Esophagus squamous epithelium (tissue), 5 donors: Measurements from ENCODE around the gene SEMA4D. TPM values are rescaled to one million over a fixed set of nuclear protein-coding genes. Genes with fewer than 3 reads are reported as not detected.

ENCODE experiments used
- DNase-seq: peaks from one replicate; lab custom pipeline; 2025; lab: John Stamatoyannopoulos, UW
- H3K27ac ChIP-seq, 4 donors: fragments of 200-600 bp; sonication (generic); one replicate each; pipeline ENCODE4 v1.5.1; 2016 to 2019; ENCODE audit warnings: mild to moderate bottlenecking in 1 of 4
- H3K27me3 ChIP-seq, 4 donors: fragments of 200-600 bp; sonication (generic); 1 replicate in 3 of 4; 2 replicates in 1 of 4; pipeline versions ENCODE4 v1.5.1 to v1.6.0; 2017 to 2021; ENCODE audit warnings: antibody characterized with exemption in 1 of 4
- H3K36me3 ChIP-seq, 3 donors: fragments of 200-600 bp; sonication (generic); one replicate each; pipeline ENCODE4 v1.5.1; 2016 to 2019
- H3K4me1 ChIP-seq, 3 donors: fragments of 200-600 bp; sonication (generic); one replicate each; pipeline ENCODE4 v1.5.1; 2017 to 2019
- H3K4me3 ChIP-seq, 4 donors: fragments of 200-600 bp; sonication (generic); 1 replicate in 3 of 4; 2 replicates in 1 of 4; pipeline ENCODE4 v1.5.1; 2016 to 2019; ENCODE audit warnings: mild to moderate bottlenecking in 2 of 4, moderate library complexity in 1 of 4
- H3K9me3 ChIP-seq, 3 donors: fragments of 200-600 bp; sonication (generic); one replicate each; pipeline ENCODE4 v1.5.1; 2016 to 2019
- CTCF ChIP-seq, 6 experiments: fragments of 450-650 bp in 4 of 6; fragments of 200-600 bp in 2 of 6; sonication (generic) in 2 of 6; IDR thresholded peaks; one replicate each; pipeline ENCODE4 v1.5.1; 2016 to 2019; ENCODE audit warnings: antibody characterized with exemption in 6 of 6, mild to moderate bottlenecking in 4 of 6, moderate library complexity in 4 of 6
- POLR2A ChIP-seq, 4 donors: fragments of 450-650 bp; IDR thresholded peaks; one replicate each; pipeline ENCODE4 v1.6.1; 2017; ENCODE audit warnings: antibody characterized with exemption in 4 of 4, mild to moderate bottlenecking in 4 of 4, moderate library complexity in 3 of 4
- whole genome bisulfite sequencing, 2 donors: methylation state at CpG; one replicate each; pipeline ENCODE4 v1.1.5; 2018; 5-methylcytosine and 5-hydroxymethylcytosine counted together
- intact Hi-C: fragments of 100-400 bp; cut with DNase I; formaldehyde crosslinking; loops from one replicate; pipeline ENCODE4 v1.15.0; 2022
- total RNA-seq, 4 donors: library from RNA; depleted of rRNA; stranded (reverse); fragments of >200 nt; gene quantifications; one replicate each; pipeline ENCODE4 v1.1.0, GENCODE V29; 2016
- donor health status: DM: yes; HTN: yes; CAD: no.

SEMA4D gene
- total RNA-seq, 4 donors from 2014 or later, result 12.8 to 52.0 (median 20.5) TPM

GRCh38 chr9:89497257-89497963, 503 bp downstream of the SEMA4D start:
- H3K4me1 ChIP-seq, result peaks cover 20 to 61% (median 25%) of the 10 kb centered on the region in 3 donors
- H3K27me3 ChIP-seq, result no peaks in the 10 kb centered on the region
- peak overlapping the region; percentile 84 to 88 (median 88) for H3K27ac ChIP-seq
- DNase-seq, result no peak
- no peak for TF ChIP-seq CTCF (IDR thresholded peaks at IDR 0.05)
- TF ChIP-seq POLR2A (IDR thresholded peaks at IDR 0.05), result peak in 1 of 4 donors; percentile 17
- H3K9me3 ChIP-seq, result no peaks in the 10 kb centered on the region
- intact Hi-C loops, result no loop called here
- H3K36me3 ChIP-seq, result no peaks in the 10 kb centered on the region
- WGBS, 2 donors, result 0% methylated on average over 6 of the region's 67 CpGs; no CpG with 5 or more reads in 1 of the 2 donors
- H3K4me3 ChIP-seq, result peak overlapping the region; percentile 86 to 93 (median 89)

- Histone ChIP-seq H3K36me3 (no peaks in the 10 kb centered on the region), H3K9me3 (no peaks in the 10 kb centered on the region), H3K27ac (peak overlapping the region; percentile 84 to 88 (median 88)), H3K4me1 (peaks cover 20 to 64% (median 25%) of the 10 kb centered on the region in 3 donors), H3K4me3 (peak overlapping the region; percentile 86 to 93 (median 89)), H3K27me3 (no peaks in the 10 kb centered on the region)
- TF ChIP-seq CTCF (IDR thresholded peaks at IDR 0.05) (no peak), POLR2A (IDR thresholded peaks at IDR 0.05) (no peak)
- 31 to 46% methylated on average over 9 to 12 of the region's 14 CpGs for WGBS, 2 donors
- intact Hi-C loops, result no loop called here
- DNase-seq, result no peak
Observed at GRCh38 chr9:89496645-89497256, 1.2 kb downstream of the SEMA4D start.

- intact Hi-C loops, result no loop called here
- Histone ChIP-seq H3K4me1 (peaks cover 20 to 72% (median 25%) of the 10 kb centered on the region in 3 donors), H3K9me3 (no peaks in the 10 kb centered on the region), H3K27me3 (no peaks in the 10 kb centered on the region), H3K27ac (peak overlapping the region in 3 of 4 donors; percentile 87 to 88 (median 88)), H3K4me3 (peak overlapping the region; percentile 86 to 93 (median 89)), H3K36me3 (no peaks in the 10 kb centered on the region)
- 84% methylated on average over 8 to 12 of the region's 12 CpGs for WGBS, 2 donors
- TF ChIP-seq POLR2A (IDR thresholded peaks at IDR 0.05), result no peak
- TF ChIP-seq CTCF (IDR thresholded peaks at IDR 0.05), result no peak
- no peak for DNase-seq
Observed at GRCh38 chr9:89495824-89496560, 1.9 kb downstream of the SEMA4D start.

- no peak overlapping the region for H3K27ac ChIP-seq
- H3K36me3 ChIP-seq, result no peaks in the 10 kb centered on the region
- intact Hi-C loops, result no loop called here
- DNase-seq, result no peak
- H3K9me3 ChIP-seq, result no peaks in the 10 kb centered on the region
- no peak overlapping the region for H3K4me3 ChIP-seq
- H3K4me1 ChIP-seq, result peaks cover 20 to 81% (median 25%) of the 10 kb centered on the region in 3 donors
- TF ChIP-seq CTCF (IDR thresholded peaks at IDR 0.05), result no peak
- TF ChIP-seq POLR2A (IDR thresholded peaks at IDR 0.05), result no peak
- no peaks in the 10 kb centered on the region for H3K27me3 ChIP-seq
- 55 to 65% methylated on average over 5 of the region's 5 CpGs for WGBS, 2 donors
Observed at GRCh38 chr9:89494199-89494598, 3.7 kb downstream of the SEMA4D start.
